ENCODE measurements around the gene SLC2A3.
A peak's percentile ranks its signal among the peaks of the same experiment; 100 is the strongest.
"Not testable (repeated sequence)": the region's sequence is repeated elsewhere in the genome, so short reads cannot be mapped to it uniquely, and the experiment has no call there.

Gene SLC2A3

GRCh38 chr12:7929083-7929792 is 6.7 kb downstream of the SLC2A3 start:
- no peak overlapping the region for H3K4me3 ChIP-seq (ENCODE audit: low read length)
- no peaks in the 10 kb centered on the region for H3K27me3 ChIP-seq (ENCODE audit: insufficient read depth, low read length)
- no peak overlapping the region for H3K27ac ChIP-seq (ENCODE audit: low read depth, low read length)
- no peak overlapping the region for H3K9ac ChIP-seq (ENCODE audit: low read depth, low read length)
- H3K9me3 ChIP-seq (ENCODE audit: insufficient read depth, low read depth, low read length): no peaks in the 10 kb centered on the region
- peaks cover 16% of the 10 kb centered on the region for H3K4me1 ChIP-seq (ENCODE audit: insufficient read depth, low read length)
- 91% methylated on average over 6 of the region's 8 CpGs for WGBS
- H3K36me3 ChIP-seq (ENCODE audit: insufficient read depth, low read length): peaks cover 95% of the 10 kb centered on the region

- Histone ChIP-seq H3K9ac (ENCODE audit: low read depth, low read length) (no peak overlapping the region), H3K4me3 (ENCODE audit: low read length) (no peak overlapping the region), H3K27ac (ENCODE audit: low read depth, low read length) (no peak overlapping the region), H3K36me3 (ENCODE audit: insufficient read depth, low read length) (peaks cover 95% of the 10 kb centered on the region), H3K27me3 (ENCODE audit: insufficient read depth, low read length) (no peaks in the 10 kb centered on the region), H3K4me1 (ENCODE audit: insufficient read depth, low read length) (peaks cover 16% of the 10 kb centered on the region), H3K9me3 (ENCODE audit: insufficient read depth, low read depth, low read length) (no peaks in the 10 kb centered on the region)
- 100% methylated on average over 4 of the region's 4 CpGs for WGBS
These were observed 8.5 kb downstream of the SLC2A3 start for GRCh38 chr12:7927470-7927869.

GRCh38 chr12:7926068-7926666 is 9.8 kb downstream of the SLC2A3 start:
- H3K9me3 ChIP-seq (ENCODE audit: insufficient read depth, low read depth, low read length); H3K9ac ChIP-seq (ENCODE audit: low read depth, low read length); H3K4me3 ChIP-seq (ENCODE audit: low read length); H3K27me3 ChIP-seq (ENCODE audit: insufficient read depth, low read length): not testable (repeated sequence)
- Histone ChIP-seq H3K27ac (ENCODE audit: low read depth, low read length) (0 out of 2 replicates have a peak overlapping the region, but pooled peaks have one; percentile 36), H3K4me1 (ENCODE audit: insufficient read depth, low read length) (peaks cover 12% of the 10 kb centered on the region), H3K36me3 (ENCODE audit: insufficient read depth, low read length) (peaks cover 95% of the 10 kb centered on the region)
- WGBS: 91% methylated on average over 5 of the region's 5 CpGs

- 96% methylated on average over 15 of the region's 15 CpGs for WGBS
- no peak overlapping the region for H3K9ac ChIP-seq (ENCODE audit: low read depth, low read length)
- H3K27me3 ChIP-seq (ENCODE audit: insufficient read depth, low read length): no peaks in the 10 kb centered on the region
- H3K36me3 ChIP-seq (ENCODE audit: insufficient read depth, low read length): peaks cover 94% of the 10 kb centered on the region
- 0 out of 2 replicates have a peak overlapping the region, but pooled peaks have one; percentile 10 for H3K27ac ChIP-seq (ENCODE audit: low read depth, low read length)
- H3K4me1 ChIP-seq (ENCODE audit: insufficient read depth, low read length): peaks cover 6% of the 10 kb centered on the region; the same call in 1 of the 2 replicates
- H3K4me3 ChIP-seq (ENCODE audit: low read length): no peak overlapping the region
- H3K9me3 ChIP-seq (ENCODE audit: insufficient read depth, low read depth, low read length): no peaks in the 10 kb centered on the region
These were observed 12.4 kb downstream of the SLC2A3 start for GRCh38 chr12:7923241-7924236.

- not testable (repeated sequence) for H3K4me1 ChIP-seq (ENCODE audit: insufficient read depth, low read length); H3K27ac ChIP-seq (ENCODE audit: low read depth, low read length); H3K9ac ChIP-seq (ENCODE audit: low read depth, low read length); H3K9me3 ChIP-seq (ENCODE audit: insufficient read depth, low read depth, low read length); H3K4me3 ChIP-seq (ENCODE audit: low read length); H3K27me3 ChIP-seq (ENCODE audit: insufficient read depth, low read length)
- 93% methylated on average over 10 of the region's 12 CpGs for WGBS
- peaks cover 73% of the 10 kb centered on the region for H3K36me3 ChIP-seq (ENCODE audit: insufficient read depth, low read length)
These were observed 14.8 kb downstream of the SLC2A3 start for GRCh38 chr12:7921181-7921580.

- H3K9ac ChIP-seq (ENCODE audit: low read depth, low read length); H3K27me3 ChIP-seq (ENCODE audit: insufficient read depth, low read length); H3K4me1 ChIP-seq (ENCODE audit: insufficient read depth, low read length); H3K4me3 ChIP-seq (ENCODE audit: low read length); H3K27ac ChIP-seq (ENCODE audit: low read depth, low read length); H3K9me3 ChIP-seq (ENCODE audit: insufficient read depth, low read depth, low read length): not testable (repeated sequence)
- WGBS: 91% methylated on average over 7 of the region's 7 CpGs
- peaks cover 48% of the 10 kb centered on the region for H3K36me3 ChIP-seq (ENCODE audit: insufficient read depth, low read length)
These were observed 17.8 kb downstream of the SLC2A3 start for GRCh38 chr12:7918268-7918590.

- H3K27me3 ChIP-seq (ENCODE audit: insufficient read depth, low read length): no peaks in the 10 kb centered on the region
- no peaks in the 10 kb centered on the region for H3K9me3 ChIP-seq (ENCODE audit: insufficient read depth, low read depth, low read length)
- 93% methylated on average over 19 of the region's 19 CpGs for WGBS
- H3K9ac ChIP-seq (ENCODE audit: low read depth, low read length): no peak overlapping the region
- no peak overlapping the region for H3K4me3 ChIP-seq (ENCODE audit: low read length)
- H3K4me1 ChIP-seq (ENCODE audit: insufficient read depth, low read length): peaks cover 6% of the 10 kb centered on the region; the same call in 1 of the 2 replicates
- H3K27ac ChIP-seq (ENCODE audit: low read depth, low read length): no peak overlapping the region; the same call in 1 of the 2 replicates
- peaks cover 42% of the 10 kb centered on the region for H3K36me3 ChIP-seq (ENCODE audit: insufficient read depth, low read length)
These were observed 18.4 kb downstream of the SLC2A3 start for GRCh38 chr12:7917392-7918267.

GRCh38 chr12:7916936-7917335 is 19.1 kb downstream of the SLC2A3 start:
- H3K27ac ChIP-seq (ENCODE audit: low read depth, low read length): peak overlapping the region; percentile 0; the same call in 1 of the 2 replicates
- peaks cover 6% of the 10 kb centered on the region; the same call in 1 of the 2 replicates for H3K4me1 ChIP-seq (ENCODE audit: insufficient read depth, low read length)
- H3K36me3 ChIP-seq (ENCODE audit: insufficient read depth, low read length): peaks cover 36% of the 10 kb centered on the region
- WGBS: 77% methylated on average over 1 of the region's 1 CpG
- no peaks in the 10 kb centered on the region for H3K9me3 ChIP-seq (ENCODE audit: insufficient read depth, low read depth, low read length)
- H3K9ac ChIP-seq (ENCODE audit: low read depth, low read length): no peak overlapping the region
- no peaks in the 10 kb centered on the region for H3K27me3 ChIP-seq (ENCODE audit: insufficient read depth, low read length)
- H3K4me3 ChIP-seq (ENCODE audit: low read length): no peak overlapping the region

GRCh38 chr12:7915661-7916403 is 20.2 kb downstream of the SLC2A3 start:
- Histone ChIP-seq H3K9ac (ENCODE audit: low read depth, low read length) (no peak overlapping the region), H3K9me3 (ENCODE audit: insufficient read depth, low read depth, low read length) (no peaks in the 10 kb centered on the region), H3K27ac (ENCODE audit: low read depth, low read length) (peak overlapping the region; percentile 68), H3K4me3 (ENCODE audit: low read length) (no peak overlapping the region), H3K36me3 (ENCODE audit: insufficient read depth, low read length) (peaks cover 25% of the 10 kb centered on the region), H3K27me3 (ENCODE audit: insufficient read depth, low read length) (no peaks in the 10 kb centered on the region), H3K4me1 (ENCODE audit: insufficient read depth, low read length) (peaks cover 6% of the 10 kb centered on the region; the same call in 1 of the 2 replicates)
- 89% methylated on average over 34 of the region's 38 CpGs for WGBS

GRCh38 chr12:7910106-7910505 is 25.9 kb downstream of the SLC2A3 start:
- 94% methylated on average over 7 of the region's 7 CpGs for WGBS
- H3K27ac ChIP-seq (ENCODE audit: low read depth, low read length); H3K27me3 ChIP-seq (ENCODE audit: insufficient read depth, low read length); H3K9me3 ChIP-seq (ENCODE audit: insufficient read depth, low read depth, low read length); H3K9ac ChIP-seq (ENCODE audit: low read depth, low read length); H3K36me3 ChIP-seq (ENCODE audit: insufficient read depth, low read length); H3K4me3 ChIP-seq (ENCODE audit: low read length): not testable (repeated sequence)
- H3K4me1 ChIP-seq (ENCODE audit: insufficient read depth, low read length): peaks cover 21% of the 10 kb centered on the region
